SK-N-MC (cell line): Measurements from ENCODE around the gene CADPS2.

Experiments used
- EZH2 ChIP-seq: fragments of 200-600 bp; sonication (generic); IDR thresholded peaks from one replicate; pipeline ENCODE4 v1.6.1; 2017; ENCODE audit warnings: antibody characterized with exemption
- FOXP2 ChIP-seq: optimal IDR thresholded peaks from 2 replicates; pipeline ENCODE3; 2011; ENCODE audit warnings: mild to moderate bottlenecking, moderate library complexity; ENCODE audit not compliant: insufficient read depth; ENCODE audit errors: extremely low read length, control extremely low read depth
- POLR2AphosphoS5 ChIP-seq: IDR thresholded peaks from 2 replicates; pipeline ENCODE4 v1.6.1; 2012; ENCODE audit warnings: mild to moderate bottlenecking, low read depth, low read length, borderline replicate concordance

DNA sequence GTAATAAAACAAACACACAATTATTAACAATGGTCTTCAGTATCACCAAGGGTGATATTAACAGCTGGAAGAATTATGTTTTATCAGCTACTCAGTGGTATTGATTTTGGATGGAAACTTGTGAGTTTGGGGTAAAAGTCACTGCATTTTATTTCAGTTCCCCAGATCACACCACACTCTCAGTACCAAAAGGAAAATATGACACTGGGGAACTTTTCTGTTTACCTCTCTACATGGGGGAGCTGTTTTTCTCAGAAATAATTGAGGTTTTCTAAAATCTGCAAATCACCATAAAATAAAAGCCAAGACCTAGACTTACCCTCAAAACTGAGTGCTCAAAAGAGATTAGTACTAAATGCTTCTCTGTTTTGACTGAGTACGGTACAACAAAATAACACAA, 483.1 kb downstream of the CADPS2 start:
- no peak for TF ChIP-seq EZH2
- no peak for TF ChIP-seq POLR2AphosphoS5
- TF ChIP-seq FOXP2: no peak
